Skeletal muscle tissue (tissue), 4 donors: ENCODE measurements around the gene MAP3K4. TPM values are rescaled to one million over a fixed set of nuclear protein-coding genes. Genes with fewer than 3 reads are reported as not detected.
A peak's percentile ranks its signal among the peaks of the same experiment; 100 is the strongest.

Experiments used
- H3K27ac ChIP-seq: one replicate; pipeline ENCODE4 v1.7.0; 2013; ENCODE audit warnings: mild to moderate bottlenecking, low read depth, low read length, inconsistent platforms
- H3K27me3 ChIP-seq, 3 donors: one replicate each; pipeline ENCODE4 v1.7.0; 2013; ENCODE audit warnings: low read length in 3 of 3; ENCODE audit not compliant: control insufficient read depth in 3 of 3, insufficient read depth in 3 of 3
- H3K36me3 ChIP-seq, 3 donors: one replicate each; pipeline ENCODE4 v1.7.0; 2013; ENCODE audit warnings: low read length in 3 of 3; ENCODE audit not compliant: control insufficient read depth in 3 of 3, insufficient read depth in 3 of 3
- H3K4me1 ChIP-seq, 3 donors: one replicate each; pipeline ENCODE4 v1.7.0; 2013; ENCODE audit warnings: low read length in 3 of 3, mild to moderate bottlenecking in 3 of 3; ENCODE audit not compliant: control insufficient read depth in 3 of 3, insufficient read depth in 3 of 3
- H3K4me3 ChIP-seq, 3 donors: one replicate each; pipeline ENCODE4 v1.7.0; 2013; ENCODE audit warnings: low read length in 3 of 3
- H3K9ac ChIP-seq, 3 donors: one replicate each; pipeline ENCODE4 v1.7.0; 2013; ENCODE audit warnings: low read length in 3 of 3, mild to moderate bottlenecking in 3 of 3, moderate library complexity in 2 of 3, low read depth in 1 of 3
- H3K9me3 ChIP-seq, 3 donors: one replicate each; pipeline ENCODE4 v1.7.0; 2013; ENCODE audit warnings: low read length in 3 of 3; ENCODE audit not compliant: control insufficient read depth in 3 of 3
- total RNA-seq: library from RNA; depleted of rRNA; stranded (reverse); fragments of >200 nt; gene quantifications from one replicate; pipeline ENCODE4 v1.2.3, GENCODE V29; 2014
- donor health status: Osteomylitis.

The MAP3K4 gene
- total RNA-seq, 1 donor from 2014 or later = 30.3 TPM

- Histone ChIP-seq H3K9me3 (no peaks in the 10 kb centered on the region), H3K36me3 (peaks cover 0 to 7% (median 3%) of the 10 kb centered on the region in 3 donors), H3K27me3 (no peaks in the 10 kb centered on the region), H3K27ac (no peak overlapping the region), H3K4me1 (no peaks in the 10 kb centered on the region), H3K4me3 (no peak overlapping the region), H3K9ac (no peak overlapping the region)
Measured at GRCh38 chr6:161161121-161161520, 169.6 kb downstream of the MAP3K4 start.

- H3K27me3 ChIP-seq = no peaks in the 10 kb centered on the region
- no peaks in the 10 kb centered on the region for H3K4me1 ChIP-seq
- H3K9me3 ChIP-seq = no peaks in the 10 kb centered on the region
- no peak overlapping the region for H3K27ac ChIP-seq
- no peak overlapping the region for H3K4me3 ChIP-seq
- H3K36me3 ChIP-seq = peaks cover 0 to 7% (median 3%) of the 10 kb centered on the region in 3 donors
- H3K9ac ChIP-seq = peak overlapping the region in 1 of 3 donors; percentile 21
Measured at GRCh38 chr6:161161889-161162624, 170.5 kb downstream of the MAP3K4 start.

GRCh38 chr6:161162722-161163121, 171.2 kb downstream of the MAP3K4 start:
- Histone ChIP-seq H3K9me3 (no peaks in the 10 kb centered on the region), H3K27ac (no peak overlapping the region), H3K27me3 (no peaks in the 10 kb centered on the region), H3K9ac (no peak overlapping the region), H3K36me3 (peaks cover 0 to 7% (median 3%) of the 10 kb centered on the region in 3 donors), H3K4me3 (no peak overlapping the region), H3K4me1 (no peaks in the 10 kb centered on the region)

GRCh38 chr6:161163466-161164181, 172.1 kb downstream of the MAP3K4 start:
- Histone ChIP-seq H3K27me3 (no peaks in the 10 kb centered on the region), H3K36me3 (peaks cover 0 to 7% (median 3%) of the 10 kb centered on the region in 3 donors), H3K9me3 (no peaks in the 10 kb centered on the region)

GRCh38 chr6:161164182-161164625, 172.6 kb downstream of the MAP3K4 start:
- Histone ChIP-seq H3K27ac (no peak overlapping the region), H3K27me3 (no peaks in the 10 kb centered on the region), H3K9ac (no peak overlapping the region), H3K4me3 (no peak overlapping the region), H3K9me3 (no peaks in the 10 kb centered on the region), H3K36me3 (peaks cover 0 to 7% (median 3%) of the 10 kb centered on the region in 3 donors), H3K4me1 (peaks cover 0 to 4% (median 3%) of the 10 kb centered on the region in 3 donors)

More at GRCh38 chr6:161163466-161164181, 172.1 kb downstream of the MAP3K4 start:
- H3K4me3 ChIP-seq = no peak overlapping the region
- H3K27ac ChIP-seq = no peak overlapping the region
- no peak overlapping the region for H3K9ac ChIP-seq
- peaks cover 0 to 3% (median under 1%) of the 10 kb centered on the region in 3 donors for H3K4me1 ChIP-seq

GRCh38 chr6:161166176-161166575, 174.6 kb downstream of the MAP3K4 start:
- Histone ChIP-seq H3K9me3 (no peaks in the 10 kb centered on the region), H3K27ac (no peak overlapping the region), H3K4me3 (no peak overlapping the region), H3K4me1 (peaks cover 0 to 7% (median 3%) of the 10 kb centered on the region in 3 donors), H3K36me3 (peaks cover 0 to 7% (median 3%) of the 10 kb centered on the region in 3 donors), H3K27me3 (no peaks in the 10 kb centered on the region), H3K9ac (no peak overlapping the region)

GRCh38 chr6:161166677-161167076, 175.1 kb downstream of the MAP3K4 start:
- Histone ChIP-seq H3K9me3 (no peaks in the 10 kb centered on the region), H3K27me3 (no peaks in the 10 kb centered on the region)

More at GRCh38 chr6:161166677-161167076, 175.1 kb downstream of the MAP3K4 start:
- H3K27ac ChIP-seq = no peak overlapping the region
- no peak overlapping the region for H3K9ac ChIP-seq
- no peak overlapping the region for H3K4me3 ChIP-seq
- H3K4me1 ChIP-seq = peaks cover 0 to 7% (median 3%) of the 10 kb centered on the region in 3 donors
- peaks cover 0 to 5% (median 3%) of the 10 kb centered on the region in 3 donors for H3K36me3 ChIP-seq
